ENCODE data around the gene CNGA1. TPM values are rescaled to one million over a fixed set of nuclear protein-coding genes. Genes with fewer than 3 reads are reported as not detected.

Gene CNGA1
- 14.1 TPM for total RNA-seq

GRCh38 chr4:48016141-48017107 is at the start of gene CNGA1, which contains the start of gene NIPAL1:
Gene CNGA1, minus strand, starts transcription at chr4:48016681. Its CDS starts 63,992 bp downstream, at chr4:47952689.
Gene NIPAL1, plus strand, starts transcription at chr4:48016772. Its CDS starts 68 bp downstream, at chr4:48016840.

DNA sequence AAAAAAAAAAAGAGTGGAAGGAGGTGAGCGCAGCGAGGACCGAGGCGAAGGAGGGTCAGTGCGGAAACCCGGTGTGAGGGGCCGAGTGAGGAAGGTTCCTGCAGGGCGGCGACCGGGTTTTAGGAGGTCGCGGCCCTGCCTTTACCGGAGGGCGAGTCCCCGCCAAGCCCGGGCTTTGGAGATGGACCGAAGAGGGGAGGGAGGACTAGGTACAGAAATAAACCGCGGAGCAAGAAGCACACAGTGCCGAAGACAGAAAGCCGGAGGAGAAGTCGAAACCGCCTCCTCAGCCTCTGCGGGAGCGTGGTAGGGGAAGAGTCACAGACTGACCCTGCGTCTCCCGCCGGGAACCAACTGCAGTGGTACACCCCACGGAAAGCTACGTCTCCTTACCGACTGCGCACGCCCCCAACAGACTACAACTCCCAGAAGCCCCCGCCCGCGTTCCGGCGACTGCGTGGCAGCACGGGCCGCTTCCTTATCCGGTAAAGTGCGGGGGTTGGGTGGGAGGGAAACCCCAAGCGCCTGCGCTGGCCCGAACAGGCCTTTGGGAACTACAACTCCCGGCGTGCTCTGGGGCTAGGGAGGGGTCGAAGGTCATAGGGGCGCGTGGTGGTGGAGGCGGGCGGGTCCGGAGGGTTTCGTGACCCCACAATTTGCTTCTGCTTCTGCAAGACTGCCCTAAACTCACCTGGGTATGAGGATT is 102.1 kb downstream of the CNGA1 start, which contains the start of gene NFXL1:
NFXL1 (minus strand) TSS at position 364 of the 706 bp plus-strand sequence. CDS start 380 bp downstream, outside the sequence.

Other genes starting within 250 kb of the CNGA1 start
- gene CORIN, start 178.6 kb downstream of the CNGA1 start, total RNA-seq = 1.7 TPM
- gene NFXL1, start 102.1 kb downstream of the CNGA1 start, total RNA-seq = 24.3 TPM
- gene NIPAL1, start 91 bp upstream of the CNGA1 start, total RNA-seq = 35.3 TPM
- gene TXK, start 117.6 kb upstream of the CNGA1 start, total RNA-seq = 2.9 TPM